GM08714 (cell line): ENCODE measurements around the gene LRCOL1.

Source experiments
- H3K4me3 ChIP-seq: fragments of 200-500 bp; sonication (Bioruptor generic); 2 replicates; pipeline ENCODE4 v1.5.1; 2014; ENCODE audit warnings: mild to moderate bottlenecking, low read length, inconsistent platforms
- ZNF274 ChIP-seq: IDR thresholded peaks from 2 replicates; pipeline ENCODE4 v1.6.1; 2012; ENCODE audit warnings: mild to moderate bottlenecking, low read depth, low read length

Gene LRCOL1

GRCh38 chr12:132642846-132643835, 32.8 kb upstream of the LRCOL1 start:
- no peak for TF ChIP-seq ZNF274
- H3K4me3 ChIP-seq, result no peak overlapping the region

GRCh38 chr12:132641811-132642650, 31.6 kb upstream of the LRCOL1 start:
- no peak for TF ChIP-seq ZNF274
- H3K4me3 ChIP-seq, result no peak overlapping the region

DNA sequence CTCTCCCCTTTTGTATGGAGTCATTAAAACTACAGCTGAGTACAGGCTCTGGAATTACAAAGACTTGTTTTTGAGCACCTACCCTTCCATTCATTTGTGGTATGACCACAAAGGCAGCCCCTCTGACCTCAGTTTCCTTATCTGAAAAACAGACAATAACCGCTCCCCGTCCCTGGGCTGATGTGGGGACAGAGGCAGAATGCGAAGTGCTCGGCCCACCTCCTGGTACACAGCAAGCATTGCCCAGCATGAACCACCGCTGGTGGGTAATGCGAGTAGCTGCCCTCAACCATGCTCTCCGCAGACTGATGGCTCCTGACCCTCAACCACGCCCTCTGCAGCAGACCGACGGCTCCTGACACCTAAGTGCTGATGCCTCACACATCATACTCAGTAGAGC, 30.6 kb upstream of the LRCOL1 start:
- H3K4me3 ChIP-seq, result no peak overlapping the region
- no peak for TF ChIP-seq ZNF274

DNA sequence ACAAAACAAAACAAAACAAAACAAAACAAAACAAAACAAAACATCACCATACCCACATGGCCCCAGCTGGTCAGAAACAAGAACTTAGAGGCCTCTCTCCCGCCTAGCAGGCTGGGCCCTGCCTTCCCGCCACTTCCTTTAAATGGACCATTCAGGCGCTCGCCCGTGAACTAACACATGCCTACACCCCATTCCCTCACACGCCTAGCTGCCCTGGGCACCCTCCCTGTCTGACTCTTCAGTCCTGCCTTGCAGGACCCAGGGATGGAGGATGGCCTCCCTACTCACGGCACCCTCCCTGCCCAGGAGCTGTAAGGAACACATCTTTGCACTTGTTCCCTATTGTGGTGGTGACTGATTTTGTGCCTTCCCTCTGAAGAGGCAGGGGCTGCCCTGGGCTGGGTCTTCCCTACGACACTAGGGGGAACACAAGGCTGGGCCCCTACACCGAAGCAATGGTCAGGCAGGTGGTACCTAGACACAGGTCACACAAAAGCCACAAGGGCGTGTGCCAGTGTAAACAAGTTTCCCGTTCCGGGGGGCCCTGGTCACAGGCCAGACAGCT, 29.7 kb upstream of the LRCOL1 start:
- no peak overlapping the region for H3K4me3 ChIP-seq
- TF ChIP-seq ZNF274, result no peak

DNA sequence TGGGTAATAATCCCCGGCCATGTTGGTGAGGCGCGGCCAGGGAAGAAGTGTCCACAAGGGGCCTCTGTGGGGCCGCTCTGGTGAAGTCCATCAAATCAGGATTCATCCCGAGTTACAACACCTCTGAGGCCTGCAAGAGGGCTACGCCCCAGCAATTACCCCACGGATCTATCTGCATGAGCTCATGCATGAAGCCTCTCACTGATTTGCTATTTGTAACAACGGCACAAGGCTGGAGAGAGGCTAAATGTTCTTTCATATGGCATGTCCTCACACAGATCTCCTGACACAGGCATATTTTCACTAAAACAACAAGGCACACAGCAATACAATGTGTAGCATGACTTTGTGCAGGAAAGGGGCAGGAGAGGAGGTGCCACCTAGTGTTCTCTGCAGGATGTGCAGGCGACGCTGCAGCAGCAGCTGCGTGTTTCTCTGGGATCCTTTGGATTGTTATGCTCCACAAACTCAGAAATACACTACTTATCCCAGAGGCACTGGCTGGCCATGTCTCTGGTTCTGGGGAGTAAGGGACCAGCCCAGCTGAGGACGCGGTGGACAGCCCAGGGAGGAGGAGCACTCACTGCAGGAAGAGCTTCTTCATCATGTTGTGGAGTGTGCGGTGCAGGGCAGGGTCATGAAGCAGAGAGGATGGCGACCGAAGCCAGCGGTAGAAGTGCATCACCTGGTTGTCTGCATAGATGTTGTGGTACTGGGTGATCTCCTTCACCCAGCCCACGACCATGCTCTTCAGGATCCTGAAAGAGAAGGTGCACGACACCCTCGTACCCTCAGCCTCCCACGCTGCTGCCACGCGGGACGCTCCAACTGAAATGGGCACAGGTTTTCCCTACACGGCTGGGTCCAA, 28.4 kb upstream of the LRCOL1 start:
- TF ChIP-seq ZNF274, result no peak
- no peak overlapping the region for H3K4me3 ChIP-seq

DNA sequence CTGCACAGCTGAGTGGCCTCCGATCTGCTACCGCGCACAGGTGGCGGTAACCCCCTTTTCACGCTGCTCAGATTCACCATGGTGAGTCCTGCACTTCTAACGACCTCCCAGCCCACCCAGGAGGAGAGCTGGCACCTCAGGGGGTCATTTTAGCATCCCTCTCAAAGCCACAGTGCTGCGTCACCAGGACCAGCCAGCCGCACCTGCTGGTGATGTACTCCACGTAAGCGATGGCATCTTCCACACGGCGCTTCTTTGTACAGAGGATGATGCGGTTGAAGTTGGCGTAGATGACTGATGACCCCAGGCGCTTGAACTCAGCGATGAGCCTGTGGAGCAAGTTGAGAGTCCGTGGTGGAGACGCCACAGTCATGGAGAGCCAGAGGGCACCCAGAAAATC, 27.4 kb upstream of the LRCOL1 start:
- TF ChIP-seq ZNF274, result no peak
- H3K4me3 ChIP-seq, result no peak overlapping the region

- TF ChIP-seq ZNF274, result no peak
- H3K4me3 ChIP-seq, result no peak overlapping the region
These were observed 24.9 kb upstream of the LRCOL1 start for GRCh38 chr12:132635076-132635955.

DNA sequence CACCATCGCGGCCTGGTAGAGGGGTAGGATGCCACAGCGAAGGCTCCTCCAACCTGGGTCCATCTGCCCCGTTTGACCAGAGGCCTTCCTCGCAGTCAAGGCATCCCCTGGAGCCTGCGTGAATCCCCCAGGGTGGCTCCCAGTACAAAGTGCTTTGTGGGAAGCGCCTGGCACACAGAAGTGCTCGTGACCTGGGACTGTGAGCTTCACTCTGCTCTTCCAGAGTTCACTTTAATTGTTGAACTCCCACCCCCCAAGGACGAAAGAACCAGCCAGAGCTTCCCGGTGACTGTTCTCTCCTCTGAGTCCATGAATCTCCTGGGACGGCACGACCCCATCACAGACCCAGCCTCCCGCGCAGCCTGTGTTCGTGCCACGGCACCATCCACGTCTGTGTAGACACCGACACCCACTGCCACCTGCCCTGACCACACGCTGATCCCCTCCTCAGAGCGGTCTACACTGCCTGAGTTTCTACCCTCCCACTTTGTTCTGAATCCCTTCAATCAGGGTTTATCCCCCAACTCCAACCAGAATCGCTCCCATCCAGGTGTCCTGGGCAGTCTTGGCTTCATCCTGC, 24.1 kb upstream of the LRCOL1 start:
- H3K4me3 ChIP-seq, result no peak overlapping the region
- TF ChIP-seq ZNF274, result no peak

DNA sequence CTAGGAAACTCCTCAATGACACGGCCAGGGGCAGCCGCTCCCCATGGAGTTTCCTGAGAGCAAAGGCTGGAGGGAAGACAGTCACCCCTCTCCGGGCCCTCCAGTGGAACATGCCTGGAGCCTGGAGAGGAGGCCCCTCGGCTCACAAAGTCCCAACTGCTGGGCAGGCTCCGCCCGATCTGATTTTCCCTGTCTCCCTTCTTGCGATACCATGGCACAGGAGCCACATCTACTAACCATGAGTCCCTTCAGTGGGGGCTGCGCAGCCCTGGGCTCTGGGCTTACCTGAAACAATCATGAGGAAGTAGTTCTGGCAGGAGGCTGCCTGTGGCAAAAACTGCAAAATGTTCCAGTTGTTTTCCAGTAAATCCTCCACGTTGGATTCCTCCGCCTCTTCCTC, 23.5 kb upstream of the LRCOL1 start:
- no peak for TF ChIP-seq ZNF274
- H3K4me3 ChIP-seq, result no peak overlapping the region

DNA sequence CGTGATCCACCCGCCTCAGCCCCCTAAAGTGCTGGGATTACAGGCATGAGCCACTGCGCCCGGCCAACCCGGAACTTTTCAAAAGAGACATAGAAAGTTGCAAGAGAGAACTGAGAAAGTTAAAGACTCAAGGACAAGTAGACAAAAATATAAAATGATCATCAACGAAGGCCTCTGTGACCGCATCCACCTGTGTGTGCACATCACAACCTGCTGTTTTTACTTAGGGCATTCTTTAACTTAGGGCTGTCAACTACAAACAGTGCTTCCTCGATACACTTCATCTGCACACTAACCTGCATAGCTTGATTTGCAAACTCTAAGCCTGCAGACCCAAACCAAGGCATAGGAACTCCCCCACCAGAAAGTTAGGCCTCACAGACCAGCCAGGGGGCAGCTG, 23.0 kb upstream of the LRCOL1 start:
- no peak for TF ChIP-seq ZNF274
- no peak overlapping the region for H3K4me3 ChIP-seq

GRCh38 chr12:132632521-132633228, 22.3 kb upstream of the LRCOL1 start:
- no peak for TF ChIP-seq ZNF274
- no peak overlapping the region for H3K4me3 ChIP-seq

GRCh38 chr12:132631666-132632065, 21.3 kb upstream of the LRCOL1 start:
- no peak overlapping the region for H3K4me3 ChIP-seq
- no peak for TF ChIP-seq ZNF274
